Effector memory CD4-positive, alpha-beta T cell (primary cell): ENCODE measurements around the gene CEP44.
"Not testable (repeated sequence)": the region's sequence is repeated elsewhere in the genome, so short reads cannot be mapped to it uniquely, and the experiment has no call there.

ENCODE experiments used
- DNase-seq, 3 donors: peaks; one replicate each; pipeline ENCODE4 v3.0.0-alpha.2; 2020
- H3K27ac ChIP-seq: 2 replicates; pipeline ENCODE4 v1.7.0; 2013; ENCODE audit warnings: mild to moderate bottlenecking, low read length, moderate library complexity; ENCODE audit not compliant: insufficient read depth, poor library complexity, severe bottlenecking
- H3K27me3 ChIP-seq: replicated peaks from 2 replicates; pipeline ENCODE4 v1.7.0; 2013; ENCODE audit warnings: mild to moderate bottlenecking, low read length; ENCODE audit not compliant: insufficient read depth, control insufficient read depth, poor library complexity, severe bottlenecking
- H3K36me3 ChIP-seq: 2 replicates; pipeline ENCODE4 v1.7.0; 2013; ENCODE audit warnings: mild to moderate bottlenecking, low read length, moderate library complexity; ENCODE audit not compliant: control insufficient read depth, insufficient read depth
- H3K4me1 ChIP-seq: 2 replicates; pipeline ENCODE4 v1.7.0; 2013; ENCODE audit warnings: low read length, mild to moderate bottlenecking; ENCODE audit not compliant: control insufficient read depth, insufficient read depth, poor library complexity, severe bottlenecking
- H3K4me3 ChIP-seq: 2 replicates; pipeline ENCODE4 v1.7.0; 2013; ENCODE audit warnings: low read length, low read depth, mild to moderate bottlenecking; ENCODE audit not compliant: insufficient read depth, poor library complexity, severe bottlenecking
- H3K9me3 ChIP-seq: 2 replicates; pipeline ENCODE4 v1.7.0; 2013; ENCODE audit warnings: mild to moderate bottlenecking, low read length, moderate library complexity; ENCODE audit not compliant: control insufficient read depth

Gene CEP44

DNA sequence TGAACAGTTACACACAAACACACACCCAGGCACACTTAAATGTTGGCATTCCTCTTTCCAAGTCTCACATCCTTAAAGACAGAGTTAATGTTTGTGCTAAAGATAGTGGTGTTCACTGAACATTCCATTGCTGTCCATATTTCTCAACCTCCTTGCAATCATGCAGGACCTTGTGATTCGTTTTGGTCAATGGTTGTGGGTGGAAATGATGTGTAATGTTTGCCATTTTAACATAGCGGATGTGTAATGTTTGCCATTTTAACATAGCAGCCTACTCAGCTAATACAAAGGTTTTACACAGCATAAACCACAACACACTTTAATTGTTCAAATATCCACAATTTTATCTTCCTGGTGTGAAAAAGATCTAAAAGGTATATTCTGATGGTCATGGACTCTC is 93.9 kb downstream of the CEP44 start:
- DNase-seq: no peak
- Histone ChIP-seq H3K9me3 (no peaks in the 10 kb centered on the region), H3K27ac (no peak overlapping the region), H3K36me3 (no peaks in the 10 kb centered on the region), H3K4me3 (no peak overlapping the region), H3K27me3 (no peaks in the 10 kb centered on the region), H3K4me1 (no peaks in the 10 kb centered on the region)

DNA sequence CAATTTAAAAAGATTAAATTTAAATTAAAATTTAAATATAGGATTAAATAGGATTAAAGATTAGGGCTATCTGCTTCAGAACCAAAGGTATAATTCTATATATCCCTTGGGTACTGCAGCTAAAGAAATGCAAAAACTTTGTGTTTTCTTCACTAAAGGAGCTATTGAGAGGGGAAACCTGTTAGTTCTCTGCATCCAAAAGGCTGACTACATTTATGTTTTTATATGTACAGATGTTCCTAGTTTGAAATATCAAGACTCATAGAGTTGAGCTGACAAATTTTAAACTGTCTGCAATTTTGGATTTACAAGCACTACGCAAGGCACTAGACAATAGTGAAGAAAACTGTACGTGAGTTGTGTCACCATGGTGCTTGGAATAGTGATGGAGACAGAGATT is 95.2 kb downstream of the CEP44 start:
- H3K36me3 ChIP-seq: no peaks in the 10 kb centered on the region
- DNase-seq: no peak
- no peaks in the 10 kb centered on the region for H3K9me3 ChIP-seq
- H3K4me3 ChIP-seq: no peak overlapping the region
- no peaks in the 10 kb centered on the region for H3K27me3 ChIP-seq
- H3K4me1 ChIP-seq: no peaks in the 10 kb centered on the region
- H3K27ac ChIP-seq: no peak overlapping the region

DNA sequence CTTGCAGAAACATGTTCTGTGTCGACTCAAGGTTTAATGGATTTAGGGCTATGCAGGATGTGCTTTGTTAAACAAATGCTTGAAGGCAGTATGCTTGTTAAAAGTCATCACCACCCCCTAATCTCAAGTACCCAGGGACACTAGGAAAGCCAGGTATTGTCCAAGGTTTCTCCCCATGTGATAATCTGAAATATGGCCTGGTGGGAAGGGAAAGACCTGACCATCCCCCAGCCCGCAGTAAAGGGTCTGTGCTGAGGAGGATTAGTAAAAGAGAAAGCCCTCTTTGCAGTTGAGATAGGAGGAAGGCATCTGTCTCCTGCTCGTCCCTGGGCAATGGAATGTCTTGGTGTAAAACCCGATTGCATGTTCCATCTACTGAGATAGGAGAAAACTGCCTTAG is 96.5 kb downstream of the CEP44 start:
- H3K4me3 ChIP-seq, H3K27ac ChIP-seq, H3K9me3 ChIP-seq, H3K36me3 ChIP-seq, H3K4me1 ChIP-seq, DNase-seq, H3K27me3 ChIP-seq: not testable (repeated sequence)

GRCh38 chr4:174380699-174381439 is 97.2 kb downstream of the CEP44 start:
- Histone ChIP-seq H3K27me3 (no peaks in the 10 kb centered on the region), H3K27ac (no peak overlapping the region), H3K36me3 (no peaks in the 10 kb centered on the region), H3K9me3 (no peaks in the 10 kb centered on the region), H3K4me1 (no peaks in the 10 kb centered on the region), H3K4me3 (no peak overlapping the region)
- no peak for DNase-seq

DNA sequence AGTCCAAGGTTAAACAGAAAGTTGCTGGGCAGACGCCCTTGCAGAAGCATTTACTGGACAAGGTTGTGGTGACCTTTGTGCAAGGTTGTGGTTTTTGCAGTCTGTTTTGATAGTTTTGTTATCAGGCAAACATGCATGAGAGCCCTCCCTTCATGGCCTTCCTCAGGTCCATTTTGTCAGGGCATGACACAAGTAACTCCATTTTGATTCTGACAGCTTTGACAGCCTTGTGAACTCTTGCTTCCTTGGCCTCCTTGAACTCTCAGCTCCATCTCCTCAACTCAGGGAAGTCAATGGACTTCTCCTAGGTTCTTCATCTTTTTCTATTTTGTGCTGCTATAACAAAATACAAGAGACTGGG is 97.7 kb downstream of the CEP44 start:
- no peak for DNase-seq
- H3K4me3 ChIP-seq: no peak overlapping the region
- no peaks in the 10 kb centered on the region for H3K27me3 ChIP-seq
- no peaks in the 10 kb centered on the region for H3K4me1 ChIP-seq
- no peaks in the 10 kb centered on the region for H3K9me3 ChIP-seq
- no peak overlapping the region for H3K27ac ChIP-seq
- H3K36me3 ChIP-seq: no peaks in the 10 kb centered on the region
